HG03097 (cell line): Measurements from ENCODE around the gene CHRNA5.
"Not testable (repeated sequence)": the region's sequence is repeated elsewhere in the genome, so short reads cannot be mapped to it uniquely, and the experiment has no call there.

ENCODE experiments used
- ATAC-seq: cut with Tn5 transposase; IDR thresholded peaks from one replicate; pipeline ENCODE4 v1.9.1; 2021; ENCODE audit not compliant: unreplicated experiment, low FRiP score

CHRNA5 gene

DNA sequence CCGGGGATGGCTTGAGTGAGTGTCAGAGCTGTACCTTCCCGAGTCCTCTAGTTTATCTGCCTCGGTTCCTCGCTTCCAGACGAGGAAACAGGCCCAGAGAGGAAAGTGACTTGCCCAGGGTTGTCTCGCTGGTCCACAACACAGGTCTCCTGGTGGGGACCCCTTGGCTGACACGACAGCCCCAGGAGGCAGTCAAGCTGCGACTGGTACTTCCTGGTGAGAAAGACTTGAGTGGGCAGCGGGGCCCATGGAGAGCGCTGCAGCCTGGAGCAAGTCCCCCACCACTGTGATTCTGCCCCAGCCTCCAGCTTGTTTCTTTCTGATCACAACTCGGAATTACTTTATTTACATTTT lies 600 bp upstream of the CHRNA5 start:
- no peak for ATAC-seq

DNA sequence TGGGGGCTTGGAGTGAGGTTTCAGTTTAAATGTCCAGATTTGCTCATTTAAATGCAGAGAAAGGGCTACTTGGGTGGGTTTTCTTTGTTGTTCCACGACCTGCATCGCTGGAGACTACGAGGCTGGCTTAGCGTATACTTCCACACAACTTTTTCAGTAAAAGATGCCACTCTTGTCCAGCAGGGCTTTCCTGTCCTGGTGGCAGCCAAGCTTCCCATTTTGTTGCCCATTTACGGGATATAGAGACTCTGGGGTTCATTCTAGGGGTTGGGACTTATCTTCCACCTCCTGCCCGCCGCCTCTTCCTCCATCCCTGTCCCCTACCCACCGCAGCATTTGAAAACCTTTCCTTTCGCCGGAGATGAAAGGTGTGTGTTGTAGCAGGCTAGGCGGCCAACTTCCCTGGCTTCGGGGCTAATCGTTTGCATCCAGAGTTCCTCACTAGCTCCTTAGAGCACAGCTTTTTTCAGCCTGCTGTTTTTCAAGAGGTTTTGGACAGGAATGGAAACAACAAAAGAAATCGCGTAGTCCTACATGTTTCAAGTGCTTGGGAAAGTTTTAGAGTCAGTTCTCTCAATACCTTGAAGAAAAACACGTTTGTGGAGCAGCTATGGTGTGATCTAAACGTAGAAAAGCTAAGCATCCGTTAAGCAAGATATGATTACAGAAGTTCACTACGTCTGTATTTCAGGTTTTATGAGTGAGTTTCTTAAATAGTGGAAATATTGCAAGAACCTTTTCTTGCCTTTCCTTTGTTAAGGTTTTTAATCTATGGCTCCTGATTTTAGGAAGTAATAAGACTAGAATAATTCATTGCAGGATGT lies 843 bp downstream of the CHRNA5 start:
- ATAC-seq, result no peak

DNA sequence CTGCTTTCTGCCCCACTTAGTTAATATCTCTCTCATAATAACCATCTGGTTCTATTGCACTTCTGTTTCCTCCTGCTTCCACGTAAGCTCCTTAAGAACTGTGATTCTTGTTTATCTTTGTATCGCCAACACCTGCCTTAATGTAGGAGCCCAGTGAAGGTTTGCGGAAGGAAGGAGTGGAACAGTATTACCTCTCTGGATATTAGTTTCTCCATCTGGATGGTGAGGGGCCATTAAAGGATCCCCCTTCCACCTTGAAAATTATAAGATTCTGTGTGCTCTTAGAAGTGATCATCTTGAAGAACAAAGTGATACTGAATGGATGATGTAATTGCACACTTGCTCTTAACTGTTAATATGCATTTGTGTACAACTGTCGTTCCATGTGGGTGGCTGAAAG lies 2.2 kb downstream of the CHRNA5 start:
- no peak for ATAC-seq

DNA sequence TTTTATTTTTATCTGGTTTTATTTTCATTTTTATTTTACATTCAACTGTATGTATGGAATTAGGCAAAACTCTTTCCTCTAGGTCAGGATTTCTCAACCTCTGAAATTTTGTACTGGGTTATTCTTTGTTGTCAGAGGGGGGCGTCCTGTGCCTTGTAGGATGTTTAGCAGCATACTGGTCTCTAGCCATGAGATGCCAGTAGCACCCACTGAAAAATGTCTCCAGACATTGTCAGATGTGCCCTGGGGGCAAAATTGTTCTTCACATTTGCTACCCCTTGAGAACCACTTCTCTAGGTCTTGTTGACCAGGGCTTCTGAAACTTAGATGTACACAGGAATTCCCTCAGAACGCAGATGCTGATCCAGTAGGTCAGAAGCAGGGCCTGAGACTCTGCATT lies 5.4 kb downstream of the CHRNA5 start:
- no peak for ATAC-seq

DNA sequence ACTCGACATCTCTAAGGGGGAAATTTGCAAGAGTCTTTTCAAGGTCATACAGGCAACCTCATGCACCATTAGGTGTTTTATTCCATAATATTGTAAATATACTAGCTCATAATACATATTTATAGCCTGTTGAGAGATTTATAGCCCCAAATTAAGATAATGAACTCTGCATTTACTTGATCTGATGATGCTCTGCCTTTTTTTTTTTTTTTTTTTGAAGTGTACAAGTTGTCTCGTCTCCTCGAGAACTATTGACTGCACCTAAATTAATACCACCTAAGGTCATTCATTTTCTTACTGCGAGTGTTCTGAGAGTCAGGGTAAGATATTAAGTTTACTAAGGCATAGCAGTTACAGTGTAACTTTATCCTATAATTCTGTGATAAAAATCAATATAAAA lies 6.1 kb downstream of the CHRNA5 start:
- no peak for ATAC-seq

DNA sequence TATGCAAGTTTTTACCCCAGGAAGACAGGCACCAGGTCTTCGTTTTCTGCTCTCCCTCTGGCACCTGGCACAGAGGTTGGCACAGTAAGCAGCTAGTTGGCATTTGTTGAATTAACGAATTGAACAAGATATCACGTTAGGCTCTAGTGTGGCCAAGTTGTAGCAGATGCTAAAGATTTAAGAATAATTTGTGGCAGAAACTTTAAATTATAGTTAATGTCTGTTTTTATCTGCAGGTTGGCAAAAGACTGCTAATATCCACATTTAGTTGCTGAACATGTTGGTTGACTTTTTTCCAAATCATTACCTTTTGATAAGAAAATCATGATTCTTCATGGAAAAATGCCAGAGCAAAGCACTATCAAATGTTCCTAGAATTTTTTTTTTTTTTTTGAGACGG lies 8.1 kb downstream of the CHRNA5 start:
- no peak for ATAC-seq

DNA sequence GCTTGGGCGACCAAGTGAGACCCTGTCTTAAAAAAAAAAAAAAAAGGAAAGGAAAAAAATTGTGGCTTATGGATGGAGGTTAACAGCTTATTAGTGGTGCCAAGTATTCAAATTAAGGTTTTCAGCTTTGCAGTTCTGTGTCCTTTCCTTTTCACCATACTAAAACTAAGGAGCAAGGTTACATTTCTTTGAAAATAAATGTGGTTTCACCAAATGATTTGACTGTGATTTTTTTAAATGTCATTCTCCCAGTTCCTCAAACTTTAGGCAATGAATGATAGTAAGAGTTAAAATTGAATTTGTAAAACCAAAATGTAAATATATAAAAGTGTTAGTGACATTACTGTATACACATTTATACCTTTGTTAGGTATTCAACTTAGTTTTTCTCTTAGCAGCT lies 9.6 kb downstream of the CHRNA5 start:
- ATAC-seq, result no peak

DNA sequence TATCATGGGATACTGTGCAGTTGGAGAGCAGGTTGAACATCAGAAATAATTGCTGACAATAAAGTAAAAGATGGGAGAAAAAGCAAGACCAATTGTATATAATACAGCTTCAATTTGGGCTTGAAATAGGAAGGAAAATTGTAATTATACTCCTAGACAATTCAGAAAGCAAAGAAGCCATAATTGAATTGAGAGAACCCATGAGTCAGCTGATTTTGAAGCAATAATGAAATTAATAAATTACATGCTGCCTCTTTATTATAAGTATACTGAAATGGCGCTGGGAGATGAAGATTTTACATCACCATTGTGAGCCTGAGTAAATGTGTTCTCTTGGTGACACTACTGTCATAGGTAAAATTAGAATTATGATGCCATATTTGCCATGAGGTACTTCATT lies 32.3 kb downstream of the CHRNA5 start:
- no peak for ATAC-seq

DNA sequence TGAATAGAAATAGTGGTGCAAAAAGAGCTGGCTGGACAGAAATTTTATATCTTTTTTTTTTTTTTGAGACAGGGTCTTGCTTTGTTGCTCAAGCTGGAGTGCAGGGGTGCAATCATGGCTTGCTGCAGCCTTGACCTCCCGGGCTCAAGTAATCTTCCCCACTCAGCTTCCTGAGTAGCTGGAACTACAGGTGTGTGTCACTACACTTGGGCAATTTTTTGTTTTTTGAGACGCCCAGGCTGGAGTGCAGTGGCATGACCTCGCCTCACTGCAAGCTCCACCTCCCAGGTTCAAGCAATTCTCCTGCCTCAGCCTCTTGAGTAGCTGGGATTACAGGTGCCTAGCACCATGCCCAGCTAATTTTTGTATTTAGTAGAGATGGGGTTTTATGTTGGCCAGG lies 33.0 kb downstream of the CHRNA5 start:
- no peak for ATAC-seq

DNA sequence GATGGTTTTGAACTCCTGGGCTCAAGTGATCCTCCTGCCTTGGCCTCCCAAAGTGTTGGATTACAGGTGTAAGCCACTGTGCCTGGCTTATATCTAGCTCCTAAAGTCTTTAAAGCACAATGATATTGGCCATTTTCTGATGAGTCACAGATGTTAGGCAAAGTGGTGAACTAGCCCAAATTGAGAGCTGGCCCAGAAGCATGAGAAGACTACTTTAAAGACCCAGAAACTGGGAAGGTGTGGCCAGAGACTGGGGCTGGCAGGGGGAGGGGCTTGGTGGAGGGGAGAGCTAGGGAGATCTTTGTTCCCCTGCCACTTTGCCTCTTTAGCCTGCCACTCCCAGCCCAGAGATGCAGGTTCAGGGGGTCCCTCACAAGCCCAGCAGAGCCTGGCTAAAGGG lies 33.9 kb downstream of the CHRNA5 start:
- no peak for ATAC-seq

DNA sequence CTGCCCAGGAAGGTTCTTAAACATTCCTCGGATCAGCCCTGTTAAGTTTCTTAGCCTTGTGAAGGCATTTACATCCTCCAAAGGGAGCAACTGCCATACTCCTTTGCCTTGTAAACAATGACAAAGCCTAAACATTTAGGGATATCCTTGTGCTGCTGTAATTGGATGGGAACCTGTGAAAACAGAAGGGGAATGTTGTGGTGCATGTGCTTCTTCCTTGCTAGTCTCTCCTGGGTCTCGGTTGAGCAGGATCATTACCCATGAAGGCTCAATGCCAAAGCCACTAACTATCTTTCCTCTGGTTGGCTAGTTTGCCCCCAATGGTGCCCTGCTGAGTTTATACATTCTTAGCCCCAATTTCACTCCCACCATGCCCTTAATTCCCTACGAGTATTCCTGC lies 38.1 kb downstream of the CHRNA5 start:
- ATAC-seq, result no peak

DNA sequence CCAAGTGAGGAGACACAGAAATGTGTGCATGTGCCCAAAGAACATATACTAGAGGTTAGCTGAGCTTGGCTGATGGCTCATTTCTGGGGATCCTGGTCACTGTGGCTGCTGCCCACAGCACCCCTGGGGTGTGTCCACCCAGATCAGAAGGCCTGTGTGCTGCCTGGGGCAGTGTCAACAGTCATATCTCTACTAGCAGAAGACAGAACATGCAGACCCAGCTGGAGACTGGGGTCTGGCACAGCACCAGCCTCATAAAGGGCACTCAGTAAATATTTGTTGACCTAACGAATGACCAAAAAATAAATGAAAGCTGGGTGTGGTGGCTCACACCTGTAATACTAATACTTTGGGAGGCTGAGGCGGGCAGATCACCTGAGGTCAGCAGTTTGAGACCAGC lies 39.1 kb downstream of the CHRNA5 start:
- no peak for ATAC-seq

DNA sequence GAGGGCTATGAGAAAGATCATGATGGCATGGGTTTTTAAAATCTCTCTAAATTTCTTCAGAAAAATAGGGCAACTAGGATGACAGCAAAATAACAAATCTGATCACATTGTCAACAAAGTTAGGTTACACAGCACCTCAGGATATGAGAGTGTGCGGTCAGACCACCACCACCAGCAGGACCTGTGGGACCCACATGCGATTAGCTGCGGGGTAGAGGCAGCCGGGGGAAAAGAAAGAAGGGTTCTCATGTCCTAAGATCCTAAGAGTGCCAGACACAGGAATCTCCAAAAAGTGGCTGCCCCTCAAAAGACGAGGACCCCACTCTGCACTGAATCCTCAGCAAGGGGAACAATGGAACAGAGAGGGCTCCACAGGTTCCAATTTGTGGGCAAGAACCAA lies 39.9 kb downstream of the CHRNA5 start:
- ATAC-seq, result no peak

DNA sequence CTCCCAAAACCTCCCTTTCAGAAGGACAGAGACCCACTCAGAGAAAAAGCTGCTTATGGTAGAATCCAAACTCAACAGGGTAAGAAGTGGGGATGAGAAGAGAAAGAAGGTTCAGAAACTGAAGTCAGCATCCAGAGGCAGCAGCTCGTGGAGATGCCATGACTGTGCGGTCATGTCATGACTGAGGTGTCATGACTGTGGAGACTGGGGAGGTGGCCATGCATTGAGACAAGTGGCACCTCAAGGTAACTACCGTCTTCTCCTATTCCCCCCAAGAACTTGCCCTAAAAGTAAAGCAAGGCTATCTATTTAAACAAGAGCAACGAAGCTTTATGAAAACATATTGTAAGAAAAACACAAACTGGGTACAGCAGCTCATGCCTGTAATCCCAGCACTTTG lies 40.4 kb downstream of the CHRNA5 start:
- ATAC-seq, result no peak

DNA sequence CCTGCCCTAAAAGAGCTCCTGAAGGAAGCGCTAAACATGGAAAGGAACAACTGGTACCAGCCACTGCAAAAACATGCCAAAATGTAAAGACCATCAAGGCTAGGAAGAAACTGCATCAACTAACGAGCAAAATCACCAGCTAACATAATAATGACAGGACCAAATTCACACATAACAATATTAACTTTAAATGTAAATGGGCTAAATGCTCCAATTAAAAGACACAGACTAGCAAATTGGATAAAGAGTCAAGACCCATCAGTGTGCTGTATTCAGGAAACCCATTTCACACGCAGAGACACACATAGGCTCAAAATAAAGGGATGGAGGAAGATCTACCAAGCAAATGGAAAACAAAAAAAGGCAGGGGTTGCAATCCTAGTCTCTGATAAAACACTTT lies 44.2 kb downstream of the CHRNA5 start:
- not testable (repeated sequence) for ATAC-seq

DNA sequence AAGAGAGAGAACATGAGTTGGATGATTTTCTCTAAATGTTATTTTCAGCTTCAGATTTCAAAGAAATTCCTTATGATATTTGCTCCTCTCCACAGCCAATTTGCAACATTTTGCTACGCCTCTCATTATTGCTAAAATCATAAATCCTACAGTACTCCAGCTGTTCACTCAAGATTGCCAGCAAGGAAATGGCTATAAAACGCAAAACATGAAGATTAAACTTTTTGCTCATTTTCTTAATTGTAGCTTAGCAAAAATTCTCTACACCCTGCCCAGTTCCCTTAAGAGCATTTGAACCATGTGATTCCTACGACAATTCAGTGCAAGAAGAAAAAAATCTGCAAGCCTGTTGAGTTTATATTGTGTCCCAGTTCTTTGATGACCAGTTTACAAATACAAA lies 48.7 kb downstream of the CHRNA5 start:
- ATAC-seq, result no peak

DNA sequence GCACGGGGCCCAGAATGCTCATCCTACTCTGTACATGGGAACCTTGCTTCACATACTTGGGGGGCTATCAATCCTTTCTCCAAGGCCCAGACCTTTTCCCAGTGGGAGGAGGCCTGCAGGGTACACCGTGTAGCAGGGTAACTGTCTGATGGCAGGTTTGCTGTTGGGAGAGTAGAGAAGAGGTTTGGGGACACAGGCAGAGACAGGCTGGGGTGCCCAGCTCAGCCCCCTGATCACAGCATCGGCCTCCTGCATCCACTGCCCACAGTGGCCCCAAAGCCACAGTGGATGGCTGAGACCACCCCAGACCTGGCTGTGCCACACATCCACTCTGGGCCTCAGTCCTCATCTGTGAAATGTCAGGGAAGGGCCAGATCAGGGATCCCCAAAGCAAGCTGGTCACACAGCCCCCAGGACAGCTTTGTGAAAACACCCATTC lies 49.9 kb downstream of the CHRNA5 start:
- ATAC-seq, result no peak

DNA sequence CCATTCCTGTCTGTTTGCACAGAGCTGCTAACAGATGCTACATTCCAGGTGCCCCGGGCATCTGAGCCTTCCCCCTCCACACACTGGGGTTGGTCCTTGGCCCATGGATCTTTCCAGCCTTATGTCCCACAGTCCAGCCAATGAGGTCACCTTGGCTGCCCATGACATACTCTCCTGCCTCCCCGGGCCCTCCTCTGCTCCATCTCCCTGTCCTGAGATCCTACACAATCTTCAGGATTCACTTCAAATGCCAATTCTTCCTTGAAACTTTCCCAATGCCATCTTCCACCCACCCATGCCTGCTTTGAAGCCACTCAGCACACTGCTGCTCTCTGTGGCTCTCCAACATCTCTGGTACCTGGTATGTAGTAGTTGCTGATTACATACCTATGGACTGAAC lies 51.2 kb downstream of the CHRNA5 start:
- ATAC-seq, result no peak

DNA sequence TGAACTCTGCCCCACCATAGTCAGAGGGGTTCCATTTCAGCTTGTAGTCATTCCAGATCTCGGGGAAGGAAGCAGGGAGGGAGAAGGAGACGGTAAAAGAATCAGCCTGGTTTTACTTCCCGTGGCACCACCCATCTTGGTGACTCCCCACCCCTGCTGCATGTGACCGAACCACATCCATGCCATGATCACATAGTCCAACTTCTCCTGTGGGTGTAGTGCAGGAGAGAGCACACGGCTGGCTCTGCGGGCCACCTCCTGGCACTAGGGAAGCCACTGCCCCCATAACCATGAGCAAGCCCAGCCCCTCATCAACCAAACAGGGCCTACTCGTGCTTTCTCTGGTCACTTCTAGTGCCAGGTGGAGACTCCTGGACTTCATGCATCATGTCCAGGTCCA lies 51.8 kb downstream of the CHRNA5 start:
- ATAC-seq, result no peak

DNA sequence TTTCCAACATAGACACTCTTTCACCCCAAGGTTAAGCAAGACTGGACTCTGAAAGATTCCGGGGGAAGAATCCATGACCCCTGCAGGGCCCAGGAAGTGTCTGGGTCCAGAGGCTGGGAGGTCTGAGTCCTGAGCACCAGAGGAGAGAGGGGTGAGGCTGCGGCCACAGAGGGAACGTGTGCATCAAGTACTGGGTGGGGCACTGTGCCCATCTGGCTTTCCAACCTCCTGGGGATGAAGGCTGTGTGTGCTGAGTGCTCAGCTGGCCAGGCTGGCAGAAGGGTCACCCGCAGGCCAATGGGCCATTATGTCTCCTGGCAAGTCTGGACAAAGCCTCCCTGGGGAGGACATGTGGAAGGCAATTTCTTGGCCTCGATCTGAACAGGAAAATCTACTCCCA lies 52.2 kb downstream of the CHRNA5 start:
- ATAC-seq, result no peak

DNA sequence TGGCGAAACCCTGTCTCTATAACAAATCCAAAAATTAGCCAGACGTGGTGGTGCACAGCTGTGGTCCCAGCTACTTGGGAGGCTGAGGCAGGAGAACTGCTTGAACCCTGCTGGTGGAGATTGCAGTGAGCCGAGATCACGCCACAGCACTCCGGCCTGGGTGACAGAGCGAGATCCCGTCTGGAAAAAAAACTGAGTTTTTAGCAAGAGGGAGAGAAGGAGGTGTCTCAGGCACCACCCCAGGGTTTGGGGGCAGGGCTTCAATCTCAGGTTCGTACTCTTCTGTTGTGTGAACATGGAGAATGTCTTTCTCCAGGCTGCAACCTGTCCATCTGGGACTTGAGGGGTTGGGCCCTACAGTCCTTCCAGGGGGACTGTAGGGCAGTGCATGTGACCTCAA lies 52.7 kb downstream of the CHRNA5 start:
- no peak for ATAC-seq

DNA sequence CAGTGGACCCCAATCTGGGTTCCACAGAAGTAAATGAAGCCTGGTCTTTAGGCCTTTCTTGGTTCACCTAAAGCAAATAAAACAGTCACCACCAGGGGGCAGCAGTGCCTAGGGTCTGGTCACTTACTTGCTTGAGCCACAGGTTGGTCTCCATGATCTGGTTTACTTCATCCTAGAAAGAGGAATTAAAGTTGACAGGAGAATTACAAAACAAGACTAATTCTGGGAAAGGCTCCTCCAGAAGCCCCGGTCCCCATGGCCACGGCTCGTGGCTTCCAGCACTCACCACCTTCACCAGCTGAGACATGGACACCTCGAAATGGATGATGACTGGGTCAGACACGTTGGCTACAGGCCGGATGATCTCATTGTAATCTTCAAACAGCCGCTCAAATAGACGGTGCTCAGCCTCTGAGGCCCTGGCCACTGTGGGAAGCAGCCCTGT lies 53.2 kb downstream of the CHRNA5 start:
- no peak for ATAC-seq
